Astrocyte (in vitro differentiated cells and primary cell): ENCODE data around the gene FLNC.

Experiments
- EZH2 ChIP-seq: IDR thresholded peaks from 2 replicates; pipeline ENCODE4 v1.6.1; 2012; ENCODE audit warnings: mild to moderate bottlenecking, low read length, inconsistent platforms; ENCODE audit not compliant: insufficient read depth
- TF ChIP-seq, protein P1 (sequence below): IDR thresholded peaks from 2 replicates; pipeline ENCODE4 v1.5.1; 2011; ENCODE audit warnings: low read depth, mild to moderate bottlenecking, inconsistent platforms, low read length, moderate library complexity; ENCODE audit not compliant: insufficient read depth

DNA sequence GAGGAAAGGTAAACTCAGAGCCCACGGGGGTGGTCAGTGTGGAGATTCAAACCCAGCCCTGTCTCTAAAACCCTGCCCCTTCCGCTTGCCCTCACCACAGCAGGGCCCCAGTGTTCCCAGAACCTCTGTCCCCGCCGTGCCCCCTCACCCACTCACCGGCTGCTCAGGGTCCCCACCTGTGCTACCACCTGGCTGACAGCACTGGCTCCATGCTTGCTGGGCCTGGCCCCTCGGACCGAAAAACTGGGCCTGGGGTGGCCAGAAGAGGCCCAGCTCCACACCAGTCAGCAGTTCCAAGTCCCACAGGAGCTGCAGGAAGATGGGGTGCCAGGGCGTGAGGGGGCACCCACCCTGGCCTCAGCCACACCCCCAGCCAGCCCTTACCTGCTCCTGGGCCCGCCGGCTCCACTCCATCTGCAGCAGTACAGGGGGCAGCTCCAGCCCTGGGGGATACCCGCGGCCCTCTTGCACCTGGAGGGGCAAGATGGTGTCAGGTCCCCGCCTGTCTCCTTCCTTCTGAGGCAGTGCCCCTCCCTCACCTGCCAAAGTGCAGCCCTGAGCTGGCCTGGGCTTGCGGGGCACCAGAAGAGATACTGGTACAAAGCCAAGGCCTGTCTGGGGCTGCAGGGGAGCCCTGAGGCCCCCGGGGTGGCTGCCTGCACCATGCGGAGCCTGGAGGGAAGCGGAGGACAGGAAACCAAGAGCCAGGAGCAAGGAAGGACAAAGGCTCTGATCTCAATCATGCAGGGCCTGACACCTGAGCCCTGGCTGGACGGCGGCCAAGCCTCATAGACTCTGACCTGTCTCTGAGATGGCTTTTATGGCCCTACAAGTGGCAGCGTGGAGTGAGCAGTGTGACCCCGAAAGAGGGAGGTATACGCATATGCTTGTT lies 44.2 kb downstream of the FLNC start:
- TF ChIP-seq, protein P1, sequence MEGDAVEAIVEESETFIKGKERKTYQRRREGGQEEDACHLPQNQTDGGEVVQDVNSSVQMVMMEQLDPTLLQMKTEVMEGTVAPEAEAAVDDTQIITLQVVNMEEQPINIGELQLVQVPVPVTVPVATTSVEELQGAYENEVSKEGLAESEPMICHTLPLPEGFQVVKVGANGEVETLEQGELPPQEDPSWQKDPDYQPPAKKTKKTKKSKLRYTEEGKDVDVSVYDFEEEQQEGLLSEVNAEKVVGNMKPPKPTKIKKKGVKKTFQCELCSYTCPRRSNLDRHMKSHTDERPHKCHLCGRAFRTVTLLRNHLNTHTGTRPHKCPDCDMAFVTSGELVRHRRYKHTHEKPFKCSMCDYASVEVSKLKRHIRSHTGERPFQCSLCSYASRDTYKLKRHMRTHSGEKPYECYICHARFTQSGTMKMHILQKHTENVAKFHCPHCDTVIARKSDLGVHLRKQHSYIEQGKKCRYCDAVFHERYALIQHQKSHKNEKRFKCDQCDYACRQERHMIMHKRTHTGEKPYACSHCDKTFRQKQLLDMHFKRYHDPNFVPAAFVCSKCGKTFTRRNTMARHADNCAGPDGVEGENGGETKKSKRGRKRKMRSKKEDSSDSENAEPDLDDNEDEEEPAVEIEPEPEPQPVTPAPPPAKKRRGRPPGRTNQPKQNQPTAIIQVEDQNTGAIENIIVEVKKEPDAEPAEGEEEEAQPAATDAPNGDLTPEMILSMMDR = no peak
- no peak for TF ChIP-seq EZH2
